Endothelial cell of umbilical vein (primary cell): ENCODE results near the gene SLC30A3.

ENCODE experiments used
- FOS ChIP-seq: IDR thresholded peaks from 2 replicates; pipeline ENCODE4 v1.6.1; 2011; ENCODE audit warnings: mild to moderate bottlenecking, low read length, moderate library complexity, borderline replicate concordance; ENCODE audit not compliant: insufficient read depth
- MYC ChIP-seq: IDR thresholded peaks from one replicate; pipeline ENCODE4 v1.6.1; 2011; ENCODE audit warnings: mild to moderate bottlenecking, low read depth, low read length
- POLR2A ChIP-seq: IDR thresholded peaks from 2 replicates; pipeline ENCODE4 v1.6.1; 2012; ENCODE audit warnings: low read depth, mild to moderate bottlenecking, control low read depth, low read length
- POLR2AphosphoS5 ChIP-seq: IDR thresholded peaks from 2 replicates; pipeline ENCODE4 v1.6.1; 2012; ENCODE audit warnings: low read depth, mild to moderate bottlenecking, control low read depth, low read length, moderate library complexity; ENCODE audit not compliant: insufficient read depth
- TF ChIP-seq, protein P1 (sequence below), 2 donors: IDR thresholded peaks; 1 replicate in 1 of 2; 2 replicates in 1 of 2; pipeline ENCODE4 v1.5.1; 2011; ENCODE audit warnings: low read length in 2 of 2, mild to moderate bottlenecking in 2 of 2, moderate library complexity in 2 of 2, control low read depth in 1 of 2, inconsistent platforms in 1 of 2, low read depth in 1 of 2; ENCODE audit not compliant: insufficient read depth in 1 of 2; ENCODE audit errors: extremely low read depth in 1 of 2
- TF ChIP-seq, protein P2 (sequence below): IDR thresholded peaks from 2 replicates; pipeline ENCODE4 v1.6.1; 2011; ENCODE audit not compliant: insufficient read depth, insufficient read length

DNA sequence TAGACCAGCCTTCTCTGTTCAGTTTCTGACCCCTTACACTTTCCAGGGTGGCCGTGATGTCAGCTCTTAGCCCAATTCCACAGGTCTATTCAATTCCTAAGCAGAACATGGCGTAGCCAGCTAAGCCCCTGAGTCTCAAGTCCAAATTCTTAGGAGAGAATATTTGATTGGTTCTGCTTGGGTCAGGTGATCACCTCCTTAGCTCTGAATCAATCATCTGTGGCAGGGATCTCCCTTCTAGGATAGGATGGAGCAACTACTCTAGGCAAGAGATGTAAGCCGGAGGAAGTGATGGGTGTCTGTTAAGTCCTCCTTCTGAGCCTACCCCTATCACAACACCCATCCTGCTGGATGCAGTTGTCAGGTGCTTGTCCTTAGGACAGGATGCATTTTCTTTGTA is 34.3 kb upstream of the SLC30A3 start:
- TF ChIP-seq POLR2AphosphoS5: no peak
- TF ChIP-seq, protein P1, sequence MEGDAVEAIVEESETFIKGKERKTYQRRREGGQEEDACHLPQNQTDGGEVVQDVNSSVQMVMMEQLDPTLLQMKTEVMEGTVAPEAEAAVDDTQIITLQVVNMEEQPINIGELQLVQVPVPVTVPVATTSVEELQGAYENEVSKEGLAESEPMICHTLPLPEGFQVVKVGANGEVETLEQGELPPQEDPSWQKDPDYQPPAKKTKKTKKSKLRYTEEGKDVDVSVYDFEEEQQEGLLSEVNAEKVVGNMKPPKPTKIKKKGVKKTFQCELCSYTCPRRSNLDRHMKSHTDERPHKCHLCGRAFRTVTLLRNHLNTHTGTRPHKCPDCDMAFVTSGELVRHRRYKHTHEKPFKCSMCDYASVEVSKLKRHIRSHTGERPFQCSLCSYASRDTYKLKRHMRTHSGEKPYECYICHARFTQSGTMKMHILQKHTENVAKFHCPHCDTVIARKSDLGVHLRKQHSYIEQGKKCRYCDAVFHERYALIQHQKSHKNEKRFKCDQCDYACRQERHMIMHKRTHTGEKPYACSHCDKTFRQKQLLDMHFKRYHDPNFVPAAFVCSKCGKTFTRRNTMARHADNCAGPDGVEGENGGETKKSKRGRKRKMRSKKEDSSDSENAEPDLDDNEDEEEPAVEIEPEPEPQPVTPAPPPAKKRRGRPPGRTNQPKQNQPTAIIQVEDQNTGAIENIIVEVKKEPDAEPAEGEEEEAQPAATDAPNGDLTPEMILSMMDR (IDR thresholded peaks at IDR 0.05; ENCODE audit: extremely low read depth in 1 of 2, insufficient read depth in 1 of 2, low read depth in 1 of 2, low read length in 2 of 2): no peak
- no peak for TF ChIP-seq POLR2A
- no peak for TF ChIP-seq MYC
- TF ChIP-seq, protein P2, sequence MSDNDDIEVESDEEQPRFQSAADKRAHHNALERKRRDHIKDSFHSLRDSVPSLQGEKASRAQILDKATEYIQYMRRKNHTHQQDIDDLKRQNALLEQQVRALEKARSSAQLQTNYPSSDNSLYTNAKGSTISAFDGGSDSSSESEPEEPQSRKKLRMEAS: no peak
- TF ChIP-seq FOS: no peak
